HT-29 (cell line): ENCODE data around the gene BCL2L15. TPM values are rescaled to one million over a fixed set of nuclear protein-coding genes. Genes with fewer than 3 reads are reported as not detected.
"Not testable (repeated sequence)": the region's sequence is repeated elsewhere in the genome, so short reads cannot be mapped to it uniquely, and the experiment has no call there.

ENCODE experiments used
- DNase-seq: peaks from one replicate; pipeline ENCODE4 v3.0.0-alpha.2; 2015; ENCODE audit warnings: low spot score
- total RNA-seq: library from RNA; depleted of rRNA; stranded (reverse); fragments of >200 nt; shearing (Covaris generic); gene quantifications from 2 replicates; pipeline ENCODE4 v1.2.3, GENCODE V29; 2014

Gene BCL2L15
- total RNA-seq, 1 experiment from 2014 or later: 23.4 TPM

DNA sequence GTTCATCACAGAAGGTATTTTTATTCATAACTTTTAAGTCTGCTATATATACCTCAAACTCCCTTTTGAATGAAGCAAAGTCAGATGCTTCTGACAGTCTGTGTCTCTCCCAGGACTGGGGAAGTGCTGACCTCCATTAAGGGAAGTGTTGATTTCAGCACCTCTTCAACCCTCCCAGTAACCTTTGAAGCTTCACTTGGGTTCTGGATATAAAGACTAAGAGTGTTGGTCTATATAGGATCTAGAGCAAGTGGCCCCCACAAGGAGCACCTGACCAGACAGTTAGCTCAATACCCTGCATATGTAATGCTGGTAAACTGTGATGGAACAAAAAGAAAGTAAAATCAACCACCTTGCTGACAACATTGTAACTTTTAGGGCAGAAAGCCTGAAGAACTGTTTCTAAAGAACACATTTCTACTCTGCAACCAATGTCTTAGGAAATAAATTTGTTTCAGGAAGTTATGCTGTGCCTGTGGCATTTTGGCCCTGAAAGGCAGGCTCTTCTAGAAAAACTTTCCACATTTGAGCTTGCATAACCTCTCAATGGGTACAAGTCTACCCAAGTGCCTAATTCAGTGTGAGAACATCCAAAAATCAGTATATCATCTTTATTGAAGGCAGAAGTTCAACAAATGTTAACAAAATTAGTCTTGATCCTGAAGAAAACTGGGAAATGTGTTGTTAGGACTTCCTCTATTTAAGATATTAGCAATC, 15.0 kb downstream of the BCL2L15 start:
- no peak for DNase-seq

DNA sequence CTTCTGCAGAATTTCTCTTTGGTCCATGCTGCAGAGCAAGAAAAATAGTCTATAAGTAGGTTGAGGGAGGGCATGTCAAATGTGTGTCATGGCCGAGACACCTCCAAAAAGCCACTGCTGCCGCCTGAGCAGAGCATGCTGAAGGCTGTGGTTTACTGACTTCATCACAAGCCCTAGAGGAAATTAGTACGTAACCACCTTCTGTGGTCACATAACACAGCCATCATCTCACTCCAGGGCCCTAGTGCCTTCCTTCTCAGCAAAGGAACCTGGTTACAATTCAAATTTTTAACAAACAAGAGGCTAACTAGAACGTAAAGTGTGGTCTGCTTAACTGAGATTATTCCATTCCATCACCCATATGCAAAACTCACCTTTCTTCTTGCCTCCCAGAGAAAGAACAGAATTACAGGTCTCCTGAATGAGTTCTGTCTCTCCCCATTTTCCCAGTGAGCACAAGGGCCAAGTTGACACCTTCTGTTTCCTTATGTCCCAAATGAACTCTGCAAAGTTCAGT, 15.7 kb downstream of the BCL2L15 start, which contains the start of gene PTPN22:
Gene PTPN22, minus strand, starts transcription at position 116 of the 517 bp plus-strand sequence.
- no peak for DNase-seq

DNA sequence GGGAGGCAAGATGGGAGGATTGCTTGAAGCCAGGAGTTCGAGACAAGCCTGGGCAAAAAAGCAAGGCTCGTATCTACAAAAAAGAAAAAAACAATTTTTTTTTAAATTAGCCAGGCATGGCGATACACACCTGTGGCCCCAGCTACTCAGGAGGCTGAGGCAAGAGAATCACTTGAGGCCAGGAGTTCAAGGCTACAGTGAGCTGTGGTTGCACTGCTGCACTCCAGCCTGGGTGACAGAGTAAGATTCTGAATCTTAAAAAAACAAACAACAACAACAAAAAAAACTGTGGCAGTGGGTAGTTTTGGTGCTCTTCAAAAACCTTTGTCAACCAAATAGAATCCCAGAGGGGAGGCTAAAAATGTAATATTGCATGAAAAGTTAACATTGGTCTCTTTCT, 16.6 kb downstream of the BCL2L15 start:
- DNase-seq: no peak

DNA sequence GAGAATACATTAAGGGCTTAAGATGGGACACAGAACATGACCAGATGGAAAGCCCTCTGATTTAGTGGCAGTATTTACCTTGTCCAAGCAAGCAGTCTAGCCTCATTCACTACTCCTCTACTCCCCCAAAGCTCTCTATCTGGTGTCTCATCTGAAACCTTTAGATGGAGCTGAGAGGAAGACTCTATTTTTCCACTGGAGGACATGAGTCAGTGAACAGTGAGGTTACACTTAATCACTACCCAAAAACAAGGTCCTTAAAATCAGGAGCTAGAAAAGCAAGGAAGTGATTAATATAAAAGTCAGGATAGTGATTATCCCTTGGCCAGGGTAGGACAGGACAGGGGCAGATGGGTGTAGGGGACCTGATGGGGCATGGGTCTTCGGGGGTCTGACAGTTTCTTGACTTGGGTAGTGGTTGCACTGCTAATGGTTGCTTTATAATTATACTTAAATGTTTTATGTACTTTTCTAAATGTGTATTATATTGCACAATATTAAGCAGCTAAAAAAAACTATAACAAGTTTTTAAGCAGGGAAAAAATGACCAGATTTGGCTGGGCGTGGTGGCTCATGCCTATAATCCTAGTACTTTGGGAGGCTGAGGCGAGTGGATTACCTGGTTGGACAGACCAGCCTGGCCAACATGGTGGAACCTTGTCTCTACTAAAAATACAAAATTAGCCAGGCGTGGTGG, 18.8 kb downstream of the BCL2L15 start:
- DNase-seq: no peak

DNA sequence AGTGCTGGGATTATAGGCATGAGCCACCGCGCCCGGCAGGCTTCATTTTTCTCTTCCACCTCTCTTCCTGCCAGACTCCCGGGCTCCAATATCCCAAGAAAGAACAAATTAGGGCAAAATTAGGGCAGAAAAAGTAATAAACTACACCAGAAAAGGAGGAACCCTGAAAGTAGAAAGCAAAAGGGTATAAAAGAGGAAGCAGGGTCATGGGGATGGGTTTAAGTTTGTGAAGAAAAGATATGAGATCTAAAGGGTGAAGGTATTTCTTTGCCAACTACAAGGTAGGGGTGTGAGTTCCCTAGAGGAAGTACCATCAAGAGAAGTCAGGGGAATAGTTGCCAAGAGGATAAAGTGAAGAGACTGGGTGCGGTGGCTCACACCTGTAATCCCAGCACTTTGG, 25.7 kb downstream of the BCL2L15 start:
- no peak for DNase-seq

DNA sequence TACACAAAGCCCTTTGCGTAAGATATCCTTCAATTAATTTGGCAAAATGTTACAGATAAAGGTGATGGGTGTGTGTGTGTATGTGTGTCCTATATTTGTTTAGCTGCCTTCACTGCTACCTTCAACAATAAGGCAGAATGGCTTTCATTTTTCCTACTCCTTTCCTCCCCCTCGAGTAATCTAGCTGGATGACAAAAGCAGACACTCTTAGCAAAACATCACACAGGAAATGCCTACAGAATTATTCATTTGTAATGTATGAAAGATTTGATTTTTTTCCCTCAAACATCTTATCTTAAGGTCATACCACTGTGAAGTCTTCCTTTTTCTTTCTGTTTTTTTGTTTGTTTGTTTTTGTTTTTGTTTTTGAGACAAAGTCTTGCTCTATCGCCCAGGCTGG, 26.5 kb downstream of the BCL2L15 start:
- no peak for DNase-seq

- no peak for DNase-seq
These were observed 27.8 kb downstream of the BCL2L15 start for GRCh38 chr1:113859478-113860175.

DNA sequence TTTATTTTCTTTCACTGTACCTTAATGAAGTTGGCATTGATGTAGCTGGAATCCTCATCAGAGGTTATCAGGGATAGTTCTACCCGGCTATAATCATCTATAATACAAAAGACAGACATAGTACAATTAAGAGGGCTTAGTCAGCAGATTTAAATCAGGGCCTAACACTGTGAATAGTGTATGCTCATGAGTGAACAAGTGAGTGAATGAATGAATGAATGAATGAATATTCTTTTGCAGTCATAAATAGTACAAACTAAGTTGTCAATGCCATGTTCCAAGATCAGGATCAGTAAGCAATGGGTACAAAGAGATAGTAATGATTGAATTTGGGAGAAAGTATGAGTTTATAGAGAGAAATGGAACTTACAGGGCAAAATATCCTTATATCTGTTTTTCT, 28.4 kb downstream of the BCL2L15 start:
- no peak for DNase-seq

- no peak for DNase-seq
These were observed 29.0 kb downstream of the BCL2L15 start for GRCh38 chr1:113858418-113858817.

DNA sequence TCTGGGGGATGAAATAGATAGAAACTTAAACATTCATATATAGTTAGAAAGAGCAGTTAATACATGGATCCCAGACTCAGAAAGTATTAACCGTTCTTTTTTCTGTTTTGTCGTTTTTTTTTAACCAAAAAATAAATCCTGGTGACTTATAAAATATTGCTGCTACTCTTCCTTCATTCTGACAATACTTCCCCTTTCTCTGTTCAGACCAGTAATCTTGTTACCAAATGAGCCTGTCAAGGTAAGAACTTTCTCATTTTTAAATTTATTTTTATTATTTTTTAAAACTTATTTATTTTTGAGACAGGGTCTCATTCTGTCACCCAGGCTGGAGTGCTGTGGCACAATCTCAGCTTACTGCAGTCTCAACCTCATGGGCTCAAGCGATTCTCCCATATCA, 29.6 kb downstream of the BCL2L15 start:
- DNase-seq: no peak

GRCh38 chr1:113856401-113856790, 31.0 kb downstream of the BCL2L15 start:
- no peak for DNase-seq

- no peak for DNase-seq
These were observed 31.6 kb downstream of the BCL2L15 start for GRCh38 chr1:113855630-113856400.

DNA sequence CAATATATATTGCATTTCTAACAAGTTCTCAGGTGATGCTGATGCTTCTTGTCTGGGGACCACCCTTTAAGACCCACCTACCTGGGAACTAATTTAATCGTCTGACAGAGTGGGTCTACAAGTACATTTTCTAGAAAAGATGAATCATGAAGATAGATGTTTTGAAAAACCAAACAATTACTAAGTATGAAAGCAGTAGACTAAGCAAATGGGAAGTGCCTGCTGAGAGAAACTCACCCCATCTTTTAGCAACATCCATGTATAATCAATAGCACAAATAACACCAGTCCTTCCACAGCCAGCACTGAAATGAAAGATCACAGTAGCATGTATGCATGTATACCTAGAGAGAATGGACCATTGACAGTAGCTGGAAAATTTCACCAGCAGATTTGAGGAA, 33.1 kb downstream of the BCL2L15 start:
- no peak for DNase-seq

GRCh38 chr1:113852694-113853093, 34.7 kb downstream of the BCL2L15 start:
- not testable (repeated sequence) for DNase-seq

DNA sequence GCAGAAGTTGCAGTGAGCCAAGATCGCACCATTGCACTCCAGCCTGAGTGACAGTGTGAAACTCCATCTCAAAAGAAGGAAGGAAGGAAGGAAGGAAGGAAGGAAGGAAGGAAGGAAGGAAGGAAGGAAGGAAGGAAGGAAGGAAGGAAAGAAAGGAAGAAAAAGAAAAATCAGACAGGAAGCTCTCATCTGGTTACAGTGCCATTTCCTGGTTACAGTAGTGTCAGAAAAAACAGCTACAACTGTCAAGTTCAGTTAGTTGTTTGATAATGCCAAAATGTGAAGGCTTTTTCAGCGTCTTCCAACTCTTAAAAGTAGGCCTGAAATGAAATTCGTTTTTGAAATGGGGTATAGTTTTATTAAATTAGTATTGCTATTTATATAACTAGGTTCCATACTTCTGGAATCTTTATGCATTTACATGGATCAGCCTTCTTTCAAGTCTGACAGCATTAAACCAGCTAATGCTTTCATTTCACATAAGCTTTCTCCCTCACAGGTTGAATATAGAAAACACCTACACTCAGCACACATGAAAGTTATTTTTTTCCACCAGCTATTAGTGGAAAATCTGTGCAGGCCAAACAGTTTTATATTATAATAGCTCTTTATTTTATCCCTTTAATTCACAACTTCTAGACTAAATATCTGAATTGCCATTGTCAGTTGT, 37.1 kb downstream of the BCL2L15 start:
- no peak for DNase-seq

DNA sequence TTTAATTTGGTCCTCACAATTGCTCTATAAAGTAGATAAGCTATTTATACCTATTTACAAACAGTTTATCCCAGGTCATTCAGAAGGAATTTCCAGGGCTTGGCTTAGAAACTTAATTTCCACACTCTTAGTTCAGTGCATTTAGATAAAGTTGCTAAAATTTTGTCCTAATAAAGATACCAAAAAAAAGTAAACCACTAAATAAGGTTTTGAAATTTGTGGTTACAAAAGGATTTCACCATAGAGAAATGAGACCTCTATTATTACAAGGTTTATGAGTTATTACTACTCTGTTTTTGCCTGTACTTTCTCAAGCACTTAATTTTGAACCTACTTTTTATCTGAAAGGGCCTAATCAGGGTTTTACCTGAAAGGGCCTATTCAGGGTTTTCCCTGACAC, 38.3 kb downstream of the BCL2L15 start:
- DNase-seq: no peak

GRCh38 chr1:113846391-113847035, 40.9 kb downstream of the BCL2L15 start:
- no peak for DNase-seq

DNA sequence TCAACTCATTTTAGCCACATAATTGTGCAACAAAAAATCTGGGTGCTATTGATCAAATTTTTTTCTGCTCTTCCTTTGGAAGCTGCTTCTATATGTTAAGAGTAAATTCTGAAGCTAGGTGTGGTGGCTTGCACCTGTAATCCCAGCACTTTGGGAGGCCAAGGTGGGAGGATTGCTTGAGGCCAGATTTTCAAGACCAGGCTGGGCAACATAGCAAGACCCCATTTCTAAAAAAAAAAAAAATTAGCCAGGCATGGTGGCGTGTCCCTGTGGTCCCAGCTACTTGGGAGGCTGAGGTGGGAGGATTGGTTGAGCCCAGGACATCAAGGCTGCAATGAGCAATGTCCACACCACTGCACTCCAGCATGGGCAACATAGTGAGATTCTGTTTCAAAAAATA, 50.8 kb downstream of the BCL2L15 start:
- DNase-seq: no peak

GRCh38 chr1:113835686-113836290, 51.6 kb downstream of the BCL2L15 start:
- DNase-seq: peak; percentile 85

GRCh38 chr1:113834716-113835115, 52.7 kb downstream of the BCL2L15 start:
- DNase-seq: no peak
